Muscle of leg (tissue), 11 donors: ENCODE measurements around the gene SYT8. TPM values are rescaled to one million over a fixed set of nuclear protein-coding genes. Genes with fewer than 3 reads are reported as not detected.
A peak's percentile ranks its signal among the peaks of the same experiment; 100 is the strongest.

ENCODE experiments used
- DNase-seq: peaks from one replicate; pipeline ENCODE4 v3.0.0; 2013
- H3K27ac ChIP-seq: one replicate; pipeline ENCODE4 v1.5.1; 2013; ENCODE audit warnings: mild to moderate bottlenecking, low read length, control low read depth
- H3K27me3 ChIP-seq: one replicate; pipeline ENCODE4 v1.6.1; 2013; ENCODE audit warnings: low read length; ENCODE audit not compliant: control insufficient read depth, insufficient read depth
- H3K36me3 ChIP-seq: one replicate; pipeline ENCODE4 v1.6.1; 2013; ENCODE audit warnings: low read length; ENCODE audit not compliant: control insufficient read depth, insufficient read depth
- H3K4me1 ChIP-seq: one replicate; pipeline ENCODE4 v1.6.1; 2013; ENCODE audit warnings: low read length; ENCODE audit not compliant: control insufficient read depth, insufficient read depth
- H3K4me3 ChIP-seq: one replicate; pipeline ENCODE4 v1.5.1; 2013; ENCODE audit warnings: low read length, control low read depth
- H3K9me3 ChIP-seq: replicated peaks from 2 replicates; pipeline ENCODE4 v1.6.1; 2013; ENCODE audit warnings: low read depth, low read length; ENCODE audit not compliant: control insufficient read depth
- WGBS: methylation state at CpG from one replicate; pipeline ENCODE4 v1.1.5; 2013; ENCODE audit warnings: missing lambda C conversion rate; ENCODE audit not compliant: insufficient coverage; 5-methylcytosine and 5-hydroxymethylcytosine counted together
- polyA plus RNA-seq, 8 donors: library from polyadenylated mRNA; unstranded; fragments of 120-200 nt; gene quantifications; one replicate each; pipeline versions ENCODE4 v1.2.1 to v1.2.3, GENCODE V29; 2013; ENCODE audit warnings: inconsistent platforms in 1 of 8, low replicate concordance in 1 of 8; ENCODE audit not compliant: insufficient read length in 8 of 8, insufficient read depth in 1 of 8
- total RNA-seq: library from RNA; stranded (reverse); fragments of 120-200 nt; gene quantifications from one replicate; pipeline ENCODE4 v1.2.4, GENCODE V29; 2013

Gene SYT8
- total and polyA plus RNA-seq, 9 donors: 0.27 to 1.7 (median 0.76) TPM

DNA sequence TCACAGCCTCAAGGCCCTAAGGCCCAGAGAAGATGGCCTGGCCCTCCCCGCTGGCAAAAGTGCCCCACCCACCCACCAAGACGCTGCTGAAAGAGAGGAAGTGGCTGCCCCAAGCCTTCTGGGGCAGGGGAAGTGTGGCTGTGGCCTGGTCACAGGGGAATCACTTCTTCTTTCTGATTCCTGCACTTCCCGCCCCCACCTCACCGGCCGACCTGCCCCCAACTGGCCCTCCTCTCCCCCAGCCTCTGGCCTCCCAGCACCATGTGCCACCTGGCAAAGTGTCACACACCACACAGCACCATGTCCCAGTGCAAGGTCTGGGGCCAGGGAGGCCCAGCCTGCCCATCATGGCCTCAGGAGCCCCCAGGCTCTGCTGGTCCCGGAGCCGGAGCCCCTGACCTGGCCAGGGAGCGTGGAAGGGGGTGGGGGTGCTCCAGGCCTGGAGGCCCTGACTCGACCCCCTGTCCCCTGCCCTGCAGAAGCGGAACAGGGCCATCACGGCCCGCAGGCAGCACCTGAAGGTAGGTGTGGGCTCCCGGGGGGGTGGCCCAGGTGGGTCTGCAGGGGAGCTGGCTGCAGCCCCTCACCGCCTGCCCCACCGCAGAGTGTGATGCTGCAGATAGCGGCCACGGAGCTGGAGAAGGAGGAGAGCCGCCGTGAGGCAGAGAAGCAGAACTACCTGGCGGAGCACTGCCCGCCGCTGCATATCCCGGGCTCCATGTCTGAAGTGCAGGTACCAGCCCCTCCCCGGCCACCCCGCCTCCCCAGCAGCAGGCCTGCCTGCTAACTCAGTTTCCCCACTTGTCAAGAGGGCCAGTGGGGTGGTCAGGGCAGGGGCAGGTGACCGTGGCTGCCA, 5.4 kb downstream of the SYT8 start:
- WGBS: 77% methylated on average over 14 of the region's 26 CpGs
- Histone ChIP-seq H3K36me3 (peaks cover 12% of the 10 kb centered on the region), H3K27me3 (no peaks in the 10 kb centered on the region), H3K27ac (peak overlapping the region; percentile 95), H3K4me3 (peak overlapping the region; percentile 58), H3K9me3 (no peaks in the 10 kb centered on the region), H3K4me1 (peaks cover 90% of the 10 kb centered on the region)
- DNase-seq: peak; percentile 72

DNA sequence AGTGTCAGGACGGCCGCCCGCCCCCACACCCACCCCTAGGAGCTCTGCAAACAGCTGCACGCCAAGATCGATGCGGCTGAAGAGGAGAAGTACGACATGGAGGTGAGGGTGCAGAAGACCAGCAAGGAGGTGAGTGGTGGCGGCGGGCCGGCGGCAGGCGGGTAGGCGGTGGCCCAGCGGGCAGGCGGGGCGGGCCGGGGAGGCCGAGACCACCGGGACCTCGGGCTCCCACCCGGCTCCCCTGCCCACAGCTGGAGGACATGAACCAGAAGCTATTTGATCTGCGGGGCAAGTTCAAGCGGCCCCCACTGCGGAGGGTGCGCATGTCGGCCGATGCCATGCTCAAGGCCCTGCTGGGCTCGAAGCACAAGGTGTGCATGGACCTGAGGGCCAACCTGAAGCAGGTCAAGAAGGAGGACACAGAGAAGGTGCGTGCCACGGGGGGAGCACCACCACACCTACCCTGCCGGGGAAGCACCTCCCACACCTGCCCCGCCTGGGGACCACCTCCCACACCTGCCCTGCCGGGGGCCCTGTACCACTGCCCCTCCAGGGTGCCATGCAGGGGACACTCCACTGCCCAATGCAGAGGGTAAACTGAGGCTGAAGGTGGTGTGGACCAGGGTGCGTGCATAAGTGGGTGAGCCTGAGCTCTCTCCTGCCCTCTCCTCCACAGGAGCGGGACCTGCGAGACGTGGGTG, 6.1 kb downstream of the SYT8 start:
- no peaks in the 10 kb centered on the region for H3K9me3 ChIP-seq
- H3K4me1 ChIP-seq: peaks cover 92% of the 10 kb centered on the region
- peak overlapping the region; percentile 58 for H3K4me3 ChIP-seq
- WGBS: 85% methylated on average over 26 of the region's 37 CpGs
- H3K36me3 ChIP-seq: peaks cover 12% of the 10 kb centered on the region
- peak overlapping the region; percentile 95 for H3K27ac ChIP-seq
- H3K27me3 ChIP-seq: no peaks in the 10 kb centered on the region
- no peak for DNase-seq

DNA sequence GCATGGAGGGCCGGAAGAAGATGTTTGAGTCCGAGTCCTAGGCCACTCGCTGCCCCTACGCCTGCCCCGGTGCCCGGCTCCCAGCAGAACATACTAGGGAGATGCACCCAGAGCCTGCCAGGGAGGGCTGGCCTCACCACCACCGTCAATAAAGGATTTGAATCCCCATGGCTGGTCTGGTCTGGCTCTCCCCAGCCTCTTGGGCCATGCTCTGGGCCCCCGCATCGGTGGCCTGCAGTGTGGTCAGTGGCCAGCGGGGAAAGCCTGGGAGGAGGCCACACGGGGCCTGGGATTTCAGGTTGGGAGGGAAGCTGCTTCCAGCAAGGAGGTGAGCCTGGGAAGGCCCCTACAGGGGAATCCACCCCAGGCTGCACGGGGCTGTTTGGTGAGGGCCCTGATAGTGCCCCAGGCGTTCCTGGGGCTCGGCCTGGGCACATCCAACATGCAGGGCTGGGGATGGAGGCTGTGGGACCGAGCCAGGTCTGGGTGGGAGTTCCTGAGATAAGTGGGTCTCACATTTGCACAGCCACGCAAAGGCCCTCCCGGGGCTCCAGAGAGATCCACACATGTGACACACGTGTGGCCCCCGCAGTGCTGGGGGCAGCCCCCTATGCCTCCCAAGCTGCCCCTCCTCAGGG, 6.8 kb downstream of the SYT8 start:
- Histone ChIP-seq H3K4me3 (peak overlapping the region; percentile 46), H3K36me3 (peaks cover 12% of the 10 kb centered on the region), H3K27me3 (no peaks in the 10 kb centered on the region), H3K4me1 (peaks cover 94% of the 10 kb centered on the region), H3K27ac (peak overlapping the region; percentile 71), H3K9me3 (no peaks in the 10 kb centered on the region)
- WGBS: 73% methylated on average over 17 of the region's 19 CpGs
- no peak for DNase-seq

DNA sequence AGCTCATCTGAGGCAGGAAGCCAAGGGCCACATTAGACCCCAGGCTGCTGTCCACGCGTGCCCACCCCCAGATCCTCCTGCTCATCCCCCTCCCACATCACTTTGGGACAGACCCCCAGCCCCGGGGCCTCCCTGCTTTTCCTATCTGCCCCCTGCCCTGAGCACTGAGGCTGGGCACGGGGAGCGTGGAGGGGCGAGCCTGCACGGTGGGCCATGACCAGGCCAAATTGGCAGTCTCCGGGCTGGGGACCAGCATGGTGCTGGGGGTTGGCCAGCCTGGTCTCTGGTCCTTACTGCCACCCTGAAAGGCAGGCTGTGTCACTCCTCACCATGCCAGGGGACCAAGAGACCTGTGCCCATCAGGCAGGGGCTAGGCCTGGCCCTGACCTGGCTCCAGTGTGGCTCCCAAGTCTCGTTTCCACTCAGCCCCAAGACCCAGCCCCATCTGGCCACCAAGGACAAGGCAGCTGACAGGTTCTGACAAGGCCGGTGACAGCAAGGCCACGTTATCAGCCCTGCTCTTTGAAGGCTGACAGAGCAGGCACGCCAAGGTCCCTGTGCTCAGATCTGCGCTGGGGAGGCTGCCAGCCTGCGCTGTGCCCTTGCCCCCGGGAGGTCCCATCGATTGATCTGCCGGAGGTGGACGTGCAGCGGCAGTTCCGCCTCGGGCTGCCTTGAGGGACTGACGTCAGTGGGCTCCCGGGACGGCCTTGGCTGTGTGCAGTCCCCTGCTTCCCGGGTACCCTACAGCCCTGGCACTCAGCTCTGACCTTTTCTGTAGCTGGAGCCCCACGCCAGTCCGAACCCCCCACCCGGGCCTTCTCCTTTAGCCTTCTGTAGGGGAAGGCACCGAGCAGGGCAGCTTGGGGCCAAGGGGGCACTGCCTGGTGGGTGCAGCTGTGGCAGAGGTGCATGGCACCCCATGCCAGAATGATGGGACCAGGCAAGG, 7.6 kb downstream of the SYT8 start:
- Histone ChIP-seq H3K9me3 (no peaks in the 10 kb centered on the region), H3K27me3 (no peaks in the 10 kb centered on the region), H3K36me3 (peaks cover 12% of the 10 kb centered on the region), H3K4me1 (peaks cover 94% of the 10 kb centered on the region), H3K27ac (peak overlapping the region; percentile 71), H3K4me3 (peak overlapping the region; percentile 46)
- DNase-seq: no peak
- 85% methylated on average over 26 of the region's 29 CpGs for WGBS

DNA sequence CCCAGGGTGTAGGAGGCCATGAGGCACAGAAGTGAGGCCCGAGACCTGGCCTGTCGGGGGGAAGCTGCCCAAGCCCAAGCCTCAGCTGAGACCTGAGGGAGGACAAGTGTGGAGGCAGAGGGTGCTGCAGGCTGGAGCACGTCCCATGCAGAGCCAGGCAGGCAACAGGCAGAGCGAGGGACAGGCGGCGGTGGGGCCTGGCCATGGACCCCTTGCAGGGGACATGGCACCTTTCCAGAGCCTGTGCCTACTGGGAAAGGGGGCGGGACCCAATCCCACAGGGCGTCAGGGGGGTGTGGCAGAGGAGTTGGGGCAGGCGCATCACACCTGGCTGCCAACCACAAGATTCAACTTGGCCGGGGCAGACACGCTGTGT, 8.3 kb downstream of the SYT8 start:
- WGBS: 90% methylated on average over 6 of the region's 11 CpGs
- H3K27me3 ChIP-seq: no peaks in the 10 kb centered on the region
- no peaks in the 10 kb centered on the region for H3K9me3 ChIP-seq
- H3K4me3 ChIP-seq: no peak overlapping the region
- DNase-seq: no peak
- H3K4me1 ChIP-seq: peaks cover 94% of the 10 kb centered on the region
- H3K27ac ChIP-seq: peak overlapping the region; percentile 71
- H3K36me3 ChIP-seq: peaks cover 12% of the 10 kb centered on the region

DNA sequence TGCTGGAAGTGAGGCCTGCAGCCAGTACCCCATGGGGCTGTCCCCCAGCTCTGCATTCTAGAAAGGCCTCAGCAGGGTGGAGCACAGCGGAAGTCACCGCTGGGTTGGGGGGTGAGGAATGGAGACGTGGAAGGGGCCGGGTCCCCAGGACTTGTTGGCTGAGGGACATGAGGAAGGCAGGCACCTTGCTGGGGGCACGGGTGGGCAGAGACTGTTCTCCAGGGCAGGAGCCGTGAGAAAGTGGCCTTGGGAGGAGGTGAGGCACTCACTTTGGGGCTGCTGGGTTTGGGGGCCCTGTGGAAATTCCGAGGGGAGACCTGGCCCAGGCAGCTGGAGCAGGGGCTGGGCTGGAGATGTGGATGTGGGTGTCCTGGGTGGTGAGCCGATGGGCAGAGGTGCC, 9.0 kb downstream of the SYT8 start:
- DNase-seq: no peak
- no peaks in the 10 kb centered on the region for H3K27me3 ChIP-seq
- peak overlapping the region; percentile 71 for H3K27ac ChIP-seq
- peaks cover 12% of the 10 kb centered on the region for H3K36me3 ChIP-seq
- H3K4me1 ChIP-seq: peaks cover 94% of the 10 kb centered on the region
- WGBS: 65% methylated on average over 8 of the region's 8 CpGs
- no peaks in the 10 kb centered on the region for H3K9me3 ChIP-seq
- no peak overlapping the region for H3K4me3 ChIP-seq

DNA sequence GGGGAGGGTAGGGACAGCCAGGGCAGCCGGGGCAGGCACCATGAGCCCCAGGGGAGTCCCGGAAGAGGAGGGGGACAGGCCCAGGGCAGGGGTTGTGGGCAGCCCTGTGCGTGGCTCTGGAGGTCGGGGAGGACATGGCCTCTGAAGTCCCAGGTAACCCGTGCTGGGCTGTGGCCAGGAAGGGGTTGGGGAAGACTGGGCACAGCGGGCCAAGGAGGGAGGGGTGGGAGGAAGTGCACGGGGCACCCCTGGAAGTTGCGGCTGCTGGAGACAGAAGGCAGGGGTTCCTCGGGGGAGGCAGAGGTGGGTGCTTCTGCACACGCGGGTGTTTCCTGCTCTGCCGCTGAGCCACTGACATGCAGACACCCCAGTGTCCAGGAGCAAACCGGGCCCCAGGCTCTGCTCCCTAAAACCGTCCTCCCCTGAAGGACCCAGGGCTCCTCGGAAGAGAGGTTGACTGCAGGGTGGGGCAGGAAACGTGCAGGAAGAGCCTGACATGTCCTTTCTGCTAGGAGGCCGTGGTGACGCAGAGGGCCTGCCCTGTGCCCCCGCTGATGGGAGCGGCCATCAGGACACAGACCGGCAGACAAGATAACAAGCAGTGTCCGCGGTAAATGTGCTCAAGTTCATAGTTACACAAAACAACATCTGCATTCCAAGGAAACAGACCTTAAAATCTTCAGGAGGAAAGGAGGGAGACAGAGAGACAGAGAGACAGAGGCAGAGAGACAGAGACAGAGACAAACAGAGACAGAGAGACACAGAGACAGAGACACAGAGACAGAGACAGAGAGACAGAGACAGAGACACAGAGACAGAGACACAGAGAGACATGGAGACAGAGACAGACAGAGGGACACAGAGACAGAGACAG, 9.7 kb downstream of the SYT8 start:
- 42% methylated on average over 16 of the region's 23 CpGs for WGBS
- Histone ChIP-seq H3K36me3 (peaks cover 12% of the 10 kb centered on the region), H3K27ac (peak overlapping the region; percentile 71), H3K9me3 (no peaks in the 10 kb centered on the region), H3K4me3 (no peak overlapping the region), H3K27me3 (no peaks in the 10 kb centered on the region), H3K4me1 (peaks cover 90% of the 10 kb centered on the region)
- DNase-seq: peak; percentile 64

DNA sequence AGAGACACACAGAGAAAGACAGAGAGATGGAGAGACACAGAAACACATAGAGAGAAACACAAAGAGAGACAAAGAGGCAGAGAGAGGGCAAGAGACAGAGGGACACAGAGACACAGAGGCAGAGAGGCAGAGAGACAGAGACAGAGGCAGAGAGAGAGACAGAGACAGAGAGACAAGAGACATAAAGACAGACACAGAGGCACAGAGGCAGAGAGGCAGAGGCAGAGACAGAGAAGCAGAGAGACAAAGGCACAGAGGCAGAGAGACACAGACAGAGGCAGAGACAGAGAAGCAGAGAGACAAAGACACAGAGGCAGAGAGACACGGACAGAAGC, 10.3 kb downstream of the SYT8 start:
- no peak overlapping the region for H3K4me3 ChIP-seq
- H3K27me3 ChIP-seq: no peaks in the 10 kb centered on the region
- peak overlapping the region; percentile 71 for H3K27ac ChIP-seq
- H3K4me1 ChIP-seq: peaks cover 84% of the 10 kb centered on the region
- peaks cover 12% of the 10 kb centered on the region for H3K36me3 ChIP-seq
- WGBS: 62% methylated on average over 1 of the region's 1 CpG
- no peaks in the 10 kb centered on the region for H3K9me3 ChIP-seq
- no peak for DNase-seq
